Measurements from ENCODE around the gene REXO1. TPM values are rescaled to one million over a fixed set of nuclear protein-coding genes. Genes with fewer than 3 reads are reported as not detected.

Gene REXO1
- total RNA-seq, 4 donors from 2014 or later, result 11.4 to 29.9 (median 16.1) TPM

GRCh38 chr19:1783354-1783753 is 64.9 kb downstream of the REXO1 start:
- no peaks in the 10 kb centered on the region for H3K36me3 ChIP-seq
- H3K27me3 ChIP-seq, result peaks cover 95% of the 10 kb centered on the region
- 60% methylated on average over 1 of the region's 4 CpGs; no CpG with 5 or more reads in 1 of the 2 donors for WGBS, 2 donors (ENCODE audit: low coverage in 1 of 2)
- no peak for ATAC-seq
- H3K9me3 ChIP-seq, result peaks cover 0 to 28% (median 0%) of the 10 kb centered on the region in 3 donors
- TF ChIP-seq, protein P1, sequence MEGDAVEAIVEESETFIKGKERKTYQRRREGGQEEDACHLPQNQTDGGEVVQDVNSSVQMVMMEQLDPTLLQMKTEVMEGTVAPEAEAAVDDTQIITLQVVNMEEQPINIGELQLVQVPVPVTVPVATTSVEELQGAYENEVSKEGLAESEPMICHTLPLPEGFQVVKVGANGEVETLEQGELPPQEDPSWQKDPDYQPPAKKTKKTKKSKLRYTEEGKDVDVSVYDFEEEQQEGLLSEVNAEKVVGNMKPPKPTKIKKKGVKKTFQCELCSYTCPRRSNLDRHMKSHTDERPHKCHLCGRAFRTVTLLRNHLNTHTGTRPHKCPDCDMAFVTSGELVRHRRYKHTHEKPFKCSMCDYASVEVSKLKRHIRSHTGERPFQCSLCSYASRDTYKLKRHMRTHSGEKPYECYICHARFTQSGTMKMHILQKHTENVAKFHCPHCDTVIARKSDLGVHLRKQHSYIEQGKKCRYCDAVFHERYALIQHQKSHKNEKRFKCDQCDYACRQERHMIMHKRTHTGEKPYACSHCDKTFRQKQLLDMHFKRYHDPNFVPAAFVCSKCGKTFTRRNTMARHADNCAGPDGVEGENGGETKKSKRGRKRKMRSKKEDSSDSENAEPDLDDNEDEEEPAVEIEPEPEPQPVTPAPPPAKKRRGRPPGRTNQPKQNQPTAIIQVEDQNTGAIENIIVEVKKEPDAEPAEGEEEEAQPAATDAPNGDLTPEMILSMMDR (IDR thresholded peaks at IDR 0.05), result no peak
- TF ChIP-seq POLR2A (IDR thresholded peaks at IDR 0.05) (no peak), EP300 (IDR thresholded peaks at IDR 0.05) (no peak), POLR2AphosphoS5 (IDR thresholded peaks at IDR 0.05) (no peak)
- H3K27ac ChIP-seq, result no peak overlapping the region
- H3K4me3 ChIP-seq, result no peak overlapping the region
- H3K4me1 ChIP-seq, result no peaks in the 10 kb centered on the region

DNA sequence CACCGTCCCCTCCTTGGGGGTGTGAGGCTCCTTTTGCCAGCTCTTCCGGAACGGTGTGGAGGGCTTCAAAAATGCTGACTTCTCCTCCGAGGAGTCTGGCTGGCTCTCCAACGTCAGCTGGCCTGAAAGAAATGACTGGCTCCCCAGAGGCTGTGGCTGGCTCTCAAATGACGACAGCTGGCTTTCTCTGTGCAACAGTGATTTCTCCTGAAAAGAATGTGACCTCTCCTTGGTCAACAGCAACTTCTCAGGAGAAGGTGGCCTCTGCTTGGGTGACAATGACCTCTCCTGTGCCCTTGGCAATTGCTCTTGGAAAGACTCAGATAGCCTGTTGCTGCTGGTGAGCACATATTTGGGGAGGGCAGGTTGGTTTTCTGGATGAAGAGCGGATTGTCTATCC is 65.8 kb downstream of the REXO1 start:
- WGBS, 2 donors (ENCODE audit: low coverage in 1 of 2), result 100% methylated on average over 1 of the region's 7 CpGs; no CpG with 5 or more reads in 1 of the 2 donors
- Histone ChIP-seq H3K36me3 (no peaks in the 10 kb centered on the region), H3K9me3 (peaks cover 0 to 28% (median 0%) of the 10 kb centered on the region in 3 donors), H3K27ac (no peak overlapping the region), H3K4me1 (no peaks in the 10 kb centered on the region), H3K27me3 (peaks cover 96% of the 10 kb centered on the region), H3K4me3 (no peak overlapping the region)
- ATAC-seq, result no peak
- TF ChIP-seq POLR2AphosphoS5 (IDR thresholded peaks at IDR 0.05) (no peak), POLR2A (IDR thresholded peaks at IDR 0.05) (no peak), EP300 (IDR thresholded peaks at IDR 0.05) (no peak)
- TF ChIP-seq, protein P1 (IDR thresholded peaks at IDR 0.05), result no peak

- no peak for TF ChIP-seq EP300 (IDR thresholded peaks at IDR 0.05)
- no peak for TF ChIP-seq POLR2A (IDR thresholded peaks at IDR 0.05)
- TF ChIP-seq, protein P1 (IDR thresholded peaks at IDR 0.05), result no peak
- no peak for TF ChIP-seq POLR2AphosphoS5 (IDR thresholded peaks at IDR 0.05)
- peaks cover 0 to 29% (median 0%) of the 10 kb centered on the region in 3 donors for H3K9me3 ChIP-seq
- ATAC-seq, result no peak
- H3K36me3 ChIP-seq, result no peaks in the 10 kb centered on the region
- WGBS, 2 donors (ENCODE audit: low coverage in 1 of 2), result 0 to 18% methylated on average over 1 to 7 of the region's 14 CpGs
- no peak overlapping the region for H3K27ac ChIP-seq
- H3K27me3 ChIP-seq, result peaks cover 100% of the 10 kb centered on the region
- H3K4me3 ChIP-seq, result no peak overlapping the region
- peaks cover 0 to 12% (median 4%) of the 10 kb centered on the region in 3 donors for H3K4me1 ChIP-seq
Observed at GRCh38 chr19:1780272-1780958, 67.9 kb downstream of the REXO1 start.

- 17 to 21% methylated on average over 12 to 14 of the region's 16 CpGs for WGBS, 2 donors (ENCODE audit: low coverage in 1 of 2)
- Histone ChIP-seq H3K4me1 (peaks cover 0 to 15% (median 4%) of the 10 kb centered on the region in 3 donors), H3K4me3 (no peak overlapping the region), H3K27me3 (peaks cover 100% of the 10 kb centered on the region), H3K36me3 (no peaks in the 10 kb centered on the region), H3K9me3 (peaks cover 0 to 37% (median 0%) of the 10 kb centered on the region in 3 donors), H3K27ac (no peak overlapping the region)
- no peak for TF ChIP-seq POLR2A (IDR thresholded peaks at IDR 0.05)
- no peak for TF ChIP-seq EP300 (IDR thresholded peaks at IDR 0.05)
- no peak for TF ChIP-seq POLR2AphosphoS5 (IDR thresholded peaks at IDR 0.05)
- TF ChIP-seq, protein P1 (IDR thresholded peaks at IDR 0.05), result no peak
- no peak for ATAC-seq
Observed at GRCh38 chr19:1779574-1779973, 68.7 kb downstream of the REXO1 start.

DNA sequence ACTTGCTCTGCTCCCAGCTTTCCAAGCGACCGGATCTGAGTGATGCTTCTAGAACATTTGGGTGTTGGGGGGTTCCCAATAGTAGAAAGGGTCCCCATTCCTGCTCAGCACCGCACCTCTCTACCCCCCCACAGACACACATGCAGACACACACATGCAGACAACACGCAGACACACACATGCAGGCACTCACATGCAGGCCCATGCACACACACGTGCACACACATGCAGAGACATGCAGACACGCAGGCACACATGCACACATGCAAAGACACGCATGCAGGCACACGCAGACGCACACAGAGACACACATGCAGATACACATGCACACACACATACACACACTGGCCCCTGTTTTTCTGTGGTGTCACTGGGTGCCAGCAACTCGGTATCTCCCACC is 71.1 kb downstream of the REXO1 start:
- 42 to 59% methylated on average over 9 to 10 of the region's 10 CpGs for WGBS, 2 donors (ENCODE audit: low coverage in 1 of 2)
- Histone ChIP-seq H3K4me3 (no peak overlapping the region), H3K9me3 (peaks cover 0 to 26% (median 0%) of the 10 kb centered on the region in 3 donors), H3K36me3 (no peaks in the 10 kb centered on the region), H3K27ac (no peak overlapping the region), H3K27me3 (peaks cover 98% of the 10 kb centered on the region), H3K4me1 (peaks cover 0 to 15% (median 4%) of the 10 kb centered on the region in 3 donors)
- TF ChIP-seq POLR2AphosphoS5 (IDR thresholded peaks at IDR 0.05), result no peak
- TF ChIP-seq, protein P1 (IDR thresholded peaks at IDR 0.05), result no peak
- no peak for TF ChIP-seq EP300 (IDR thresholded peaks at IDR 0.05)
- TF ChIP-seq POLR2A (IDR thresholded peaks at IDR 0.05), result no peak
- no peak for ATAC-seq
